HG03460 (cell line): ENCODE measurements around the gene ASF1A.

Source experiments
- ATAC-seq: cut with Tn5 transposase; IDR thresholded peaks from one replicate; pipeline ENCODE4 v1.9.1; 2021; ENCODE audit not compliant: unreplicated experiment

ASF1A gene

GRCh38 chr6:118881440-118882313 lies 12.3 kb upstream of the ASF1A start:
- ATAC-seq = peak; percentile 89

- ATAC-seq = no peak
Observed at GRCh38 chr6:118882314-118882905, 11.5 kb upstream of the ASF1A start.

GRCh38 chr6:118886641-118887040 lies 7.3 kb upstream of the ASF1A start:
- ATAC-seq = no peak

- ATAC-seq = no peak
Observed at GRCh38 chr6:118889163-118889562, 4.8 kb upstream of the ASF1A start.

- peak; percentile 20 for ATAC-seq
Observed at GRCh38 chr6:118890997-118891790, 2.8 kb upstream of the ASF1A start.

- ATAC-seq = no peak
Observed at GRCh38 chr6:118892355-118892991, 1.5 kb upstream of the ASF1A start.

GRCh38 chr6:118893064-118893806 lies 717 bp upstream of the ASF1A start:
- peak; percentile 12 for ATAC-seq

GRCh38 chr6:118894425-118895260 lies 691 bp downstream of the ASF1A start:
- peak; percentile 29 for ATAC-seq

- no peak for ATAC-seq
Observed at GRCh38 chr6:118895261-118895560, 1.3 kb downstream of the ASF1A start.

- ATAC-seq = no peak
Observed at GRCh38 chr6:118895859-118896258, 1.9 kb downstream of the ASF1A start.

- ATAC-seq = peak; percentile 11
Observed at GRCh38 chr6:118896339-118897136, 2.6 kb downstream of the ASF1A start.

GRCh38 chr6:118897386-118897785 lies 3.4 kb downstream of the ASF1A start:
- ATAC-seq = no peak

GRCh38 chr6:118899948-118900347 lies 6.0 kb downstream of the ASF1A start:
- ATAC-seq = no peak

GRCh38 chr6:118902726-118903125 lies 8.8 kb downstream of the ASF1A start:
- ATAC-seq = no peak

GRCh38 chr6:118903138-118903537 lies 9.2 kb downstream of the ASF1A start:
- ATAC-seq = no peak

GRCh38 chr6:118903691-118904090 lies 9.7 kb downstream of the ASF1A start:
- no peak for ATAC-seq

GRCh38 chr6:118905084-118905483 lies 11.1 kb downstream of the ASF1A start:
- no peak for ATAC-seq

GRCh38 chr6:118905851-118906250 lies 11.9 kb downstream of the ASF1A start:
- no peak for ATAC-seq

GRCh38 chr6:118908441-118908840 lies 14.5 kb downstream of the ASF1A start:
- ATAC-seq = no peak
